Amygdala (tissue), 56 donors: ENCODE data around the gene REPIN1.

Source experiments
- DNase-seq, 56 donors: peaks; one replicate each; lab custom pipeline; 2025; lab: John Stamatoyannopoulos, UW

Gene REPIN1

GRCh38 chr7:150404805-150405583, 36.4 kb downstream of the REPIN1 start:
- DNase-seq, result peak in 54 of 56 donors; percentile 36 to 93 (median 80)

GRCh38 chr7:150405584-150406311, 37.1 kb downstream of the REPIN1 start:
- DNase-seq, result peak in 15 of 56 donors; percentile 36 to 74 (median 63)

GRCh38 chr7:150406312-150406566, 37.6 kb downstream of the REPIN1 start:
- no peak for DNase-seq

GRCh38 chr7:150406567-150407421, 38.2 kb downstream of the REPIN1 start:
- DNase-seq, result no peak

GRCh38 chr7:150407588-150408392, 39.2 kb downstream of the REPIN1 start:
- no peak for DNase-seq

GRCh38 chr7:150408393-150409299, 40.0 kb downstream of the REPIN1 start:
- DNase-seq, result no peak

- DNase-seq, result no peak
These were observed 40.8 kb downstream of the REPIN1 start for GRCh38 chr7:150409300-150410030.

- DNase-seq, result no peak
These were observed 41.5 kb downstream of the REPIN1 start for GRCh38 chr7:150410131-150410530.

GRCh38 chr7:150410680-150411346, 42.2 kb downstream of the REPIN1 start:
- DNase-seq, result peak in 6 of 56 donors; percentile 12 to 50 (median 42)

GRCh38 chr7:150411606-150412005, 43.0 kb downstream of the REPIN1 start:
- no peak for DNase-seq

GRCh38 chr7:150412016-150412415, 43.4 kb downstream of the REPIN1 start:
- DNase-seq, result no peak

- DNase-seq, result no peak
These were observed 44.2 kb downstream of the REPIN1 start for GRCh38 chr7:150412518-150413488.

- DNase-seq, result no peak
These were observed 45.0 kb downstream of the REPIN1 start for GRCh38 chr7:150413640-150414081.

GRCh38 chr7:150415161-150416153, 46.8 kb downstream of the REPIN1 start:
- no peak for DNase-seq

GRCh38 chr7:150417239-150417638, 48.6 kb downstream of the REPIN1 start:
- no peak for DNase-seq
